H1 (cell line): Measurements from ENCODE around the gene FGF6. TPM values are rescaled to one million over a fixed set of nuclear protein-coding genes. Genes with fewer than 3 reads are reported as not detected.

Experiments used
- CTCF ChIA-PET: fragments of 300-600 bp; sonication (Branson Sonifier 250); formaldehyde crosslinking; loops from one replicate; lab custom pipeline; 2021; ENCODE audit not compliant: partially characterized antibody; lab: Charles Lee
- POLR2A ChIA-PET: fragments of 300-600 bp; sonication (Branson Sonifier 250); formaldehyde crosslinking; loops from one replicate; lab custom pipeline; 2021; ENCODE audit warnings: inconsistent platforms; ENCODE audit not compliant: partially characterized antibody; lab: Charles Lee
- DNase-seq, 2 experiments: peaks; one replicate each; pipeline versions ENCODE4 v3.0.0 to v3.0.0-alpha.2; 2010 to 2022; ENCODE audit warnings: low spot score in 2 of 2, low read depth in 1 of 2, mixed read lengths in 1 of 2
- FAIRE-seq: peaks from 2 replicates; lab custom pipeline; 2011; peaks lifted over from hg19 to GRCh38; lab: Jason Lieb, UNC
- H2AFZ ChIP-seq: 2 replicates; pipeline ENCODE4 v1.8.1; 2012; ENCODE audit warnings: low read length, inconsistent platforms
- H2AK5ac ChIP-seq: 2 replicates; pipeline ENCODE4 v1.6.1; 2013; ENCODE audit warnings: low read depth, low read length
- H2BK120ac ChIP-seq: replicated peaks from 2 replicates; pipeline ENCODE3; 2013; ENCODE audit warnings: low read depth, low read length, inconsistent platforms
- H2BK12ac ChIP-seq: 2 replicates; pipeline ENCODE4 v1.6.1; 2013; ENCODE audit warnings: low read depth, low read length
- H2BK15ac ChIP-seq: 2 replicates; pipeline ENCODE4 v1.6.1; 2013; ENCODE audit warnings: low read length
- H2BK20ac ChIP-seq: 2 replicates; pipeline ENCODE4 v1.6.1; 2013; ENCODE audit warnings: low read length
- H2BK5ac ChIP-seq: 2 replicates; pipeline ENCODE4 v1.6.1; 2013; ENCODE audit warnings: low read depth, low read length
- H3K14ac ChIP-seq: 2 replicates; pipeline ENCODE4 v1.6.1; 2013; ENCODE audit warnings: inconsistent platforms; ENCODE audit not compliant: insufficient read length
- H3K18ac ChIP-seq: 2 replicates; pipeline ENCODE4 v1.6.1; 2013; ENCODE audit warnings: low read length; ENCODE audit errors: extremely low read depth
- H3K23ac ChIP-seq: 2 replicates; pipeline ENCODE4 v1.6.1; 2013; ENCODE audit warnings: inconsistent platforms; ENCODE audit not compliant: insufficient read length
- H3K23me2 ChIP-seq: 2 replicates; pipeline ENCODE4 v1.6.1; 2013; ENCODE audit warnings: low read depth, low read length
- H3K27ac ChIP-seq: 2 replicates; pipeline ENCODE4 v1.6.1; 2011; ENCODE audit warnings: low read depth, low read length, inconsistent platforms
- H3K27me3 ChIP-seq, 4 experiments: replicated peaks in 1 of 4; 1 replicate in 1 of 4; 2 replicates in 3 of 4; pipeline versions ENCODE4 v1.6.1 to v1.8.1; 2011 to 2013; ENCODE audit warnings: low read length in 3 of 4, mild to moderate bottlenecking in 3 of 4, inconsistent platforms in 2 of 4, mixed read lengths in 2 of 4, moderate library complexity in 1 of 4; ENCODE audit not compliant: control insufficient read depth in 3 of 4, insufficient read depth in 3 of 4; ENCODE audit errors: extremely low read depth in 1 of 4
- H3K36me3 ChIP-seq, 4 experiments: 2 replicates each; pipeline versions ENCODE4 v1.6.1 to v1.8.1; 2011 to 2013; ENCODE audit warnings: mild to moderate bottlenecking in 4 of 4, low read length in 3 of 4, moderate library complexity in 2 of 4, control low read depth in 1 of 4, inconsistent platforms in 1 of 4; ENCODE audit not compliant: insufficient read depth in 4 of 4, control insufficient read depth in 2 of 4
- H3K4ac ChIP-seq: replicated peaks from 2 replicates; pipeline ENCODE3; 2013; ENCODE audit warnings: low read length, low read depth, mixed read lengths, inconsistent platforms; ENCODE audit not compliant: insufficient read length
- H3K4me1 ChIP-seq, 4 experiments: replicated peaks in 1 of 4; 1 replicate in 1 of 4; 2 replicates in 3 of 4; pipeline versions ENCODE4 v1.6.1 to v1.8.1; 2011 to 2013; ENCODE audit warnings: low read length in 3 of 4, inconsistent platforms in 2 of 4, mixed read lengths in 1 of 4; ENCODE audit not compliant: insufficient read depth in 4 of 4, control insufficient read depth in 3 of 4
- H3K4me2 ChIP-seq, 2 experiments: 2 replicates each; pipeline versions ENCODE4 v1.6.1 to v1.8.1; 2011 to 2013; ENCODE audit warnings: low read depth in 2 of 2, low read length in 2 of 2, control low read depth in 1 of 2, inconsistent platforms in 1 of 2, mild to moderate bottlenecking in 1 of 2; ENCODE audit not compliant: insufficient read depth in 1 of 2
- H3K4me3 ChIP-seq, 4 experiments: fragments of 200-600, 300-600 bp in 1 of 4; sonication (generic), shearing (Covaris generic), sonication (Bioruptor Twin) in 1 of 4; 2 replicates each; pipeline versions ENCODE4 v1.5.1 to v1.8.1; 2011 to 2016; ENCODE audit warnings: low read length in 4 of 4, low read depth in 3 of 4, control low read depth in 2 of 4, inconsistent platforms in 2 of 4, mild to moderate bottlenecking in 2 of 4, mixed read lengths in 1 of 4, moderate library complexity in 1 of 4; ENCODE audit not compliant: insufficient read depth in 2 of 4; ENCODE audit errors: extremely low read depth in 1 of 4
- H3K56ac ChIP-seq: replicated peaks from 2 replicates; pipeline ENCODE3; 2013; ENCODE audit warnings: low read depth, mild to moderate bottlenecking, mixed read lengths, low read length, inconsistent platforms; ENCODE audit not compliant: insufficient read length
- H3K79me1 ChIP-seq: 2 replicates; pipeline ENCODE4 v1.6.1; 2013; ENCODE audit warnings: low read depth, low read length, control low read depth
- H3K79me2 ChIP-seq, 2 experiments: 2 replicates each; pipeline versions ENCODE4 v1.6.1 to v1.8.1; 2012 to 2013; ENCODE audit warnings: low read length in 2 of 2, mild to moderate bottlenecking in 2 of 2, inconsistent platforms in 1 of 2; ENCODE audit not compliant: insufficient read depth in 2 of 2, control insufficient read depth in 1 of 2
- H3K9ac ChIP-seq, 4 experiments: replicated peaks in 1 of 4; 1 replicate in 1 of 4; 2 replicates in 3 of 4; pipeline versions ENCODE4 v1.6.1 to v1.8.1; 2011 to 2013; ENCODE audit warnings: low read depth in 3 of 4, low read length in 3 of 4, control low read depth in 2 of 4, mild to moderate bottlenecking in 2 of 4, moderate library complexity in 2 of 4, inconsistent platforms in 1 of 4; ENCODE audit errors: extremely low read depth in 1 of 4
- H3K9me3 ChIP-seq, 2 experiments: 2 replicates each; pipeline versions ENCODE4 v1.6.1 to v1.8.1; 2012 to 2013; ENCODE audit warnings: mild to moderate bottlenecking in 2 of 2, moderate library complexity in 2 of 2, control low read depth in 1 of 2, inconsistent platforms in 1 of 2, low read depth in 1 of 2, low read length in 1 of 2, mixed read lengths in 1 of 2; ENCODE audit not compliant: insufficient read depth in 2 of 2
- H4K20me1 ChIP-seq, 2 experiments: replicated peaks in 1 of 2; 2 replicates each; pipeline versions ENCODE3 to v1.8.1; 2011 to 2013; ENCODE audit warnings: inconsistent platforms in 2 of 2, low read length in 2 of 2, mild to moderate bottlenecking in 1 of 2; ENCODE audit not compliant: insufficient read depth in 2 of 2, control insufficient read depth in 1 of 2
- H4K5ac ChIP-seq: 2 replicates; pipeline ENCODE4 v1.6.1; 2013; ENCODE audit warnings: low read length, low read depth, mixed read lengths, inconsistent platforms; ENCODE audit not compliant: insufficient read length
- H4K8ac ChIP-seq: 2 replicates; pipeline ENCODE4 v1.8.0; 2013; ENCODE audit warnings: mild to moderate bottlenecking, moderate library complexity, low read length, inconsistent platforms; ENCODE audit not compliant: insufficient read depth; ENCODE audit errors: extremely low read depth
- H4K91ac ChIP-seq: replicated peaks from 2 replicates; pipeline ENCODE3; 2013; ENCODE audit warnings: low read length, mixed read lengths, inconsistent platforms; ENCODE audit not compliant: insufficient read length
- ASH2L ChIP-seq: fragments of 200-600, 300-600 bp; sonication (generic); IDR thresholded peaks from one replicate; pipeline ENCODE4 v1.7.1; 2017; ENCODE audit warnings: low read length
- CTBP2 ChIP-seq: IDR thresholded peaks from 2 replicates; pipeline ENCODE4 v1.7.0; 2011; ENCODE audit warnings: borderline replicate concordance, mild to moderate bottlenecking, moderate library complexity, mixed read lengths, low read length; ENCODE audit not compliant: insufficient read depth, insufficient read length
- FOSL1 ChIP-seq: IDR thresholded peaks from 2 replicates; pipeline ENCODE4 v1.6.1; 2011; ENCODE audit warnings: mild to moderate bottlenecking, low read depth, low read length, moderate library complexity; ENCODE audit not compliant: insufficient read depth
- HDAC2 ChIP-seq, 2 experiments: fragments of 300-600 bp in 1 of 2; sonication (generic) in 1 of 2; IDR thresholded peaks; 2 replicates each; pipeline ENCODE4 v1.6.1; 2011 to 2012; ENCODE audit warnings: low read depth in 2 of 2, low read length in 2 of 2, mild to moderate bottlenecking in 2 of 2, moderate library complexity in 2 of 2, borderline replicate concordance in 1 of 2, inconsistent platforms in 1 of 2
- JUN ChIP-seq: IDR thresholded peaks from 2 replicates; pipeline ENCODE4 v1.6.1; 2011; ENCODE audit warnings: low read depth, mild to moderate bottlenecking, improper control_type of control experiment, low read length
- KDM1A ChIP-seq: fragments of 200-600, 300-600 bp; sonication (generic); IDR thresholded peaks from 2 replicates; pipeline ENCODE4 v1.7.1; 2016; ENCODE audit warnings: mild to moderate bottlenecking, low read length, borderline replicate concordance
- SAP30 ChIP-seq: fragments of 300-600 bp; sonication (generic); IDR thresholded peaks from 2 replicates; pipeline ENCODE4 v1.7.1; 2012; ENCODE audit warnings: low read length, moderate library complexity, mild to moderate bottlenecking, inconsistent platforms; ENCODE audit not compliant: insufficient read depth, insufficient replicate concordance
- SIRT6 ChIP-seq: IDR thresholded peaks from one replicate; pipeline ENCODE4 v1.7.1; 2012; ENCODE audit warnings: low read length, inconsistent platforms
- SP4 ChIP-seq: IDR thresholded peaks from 2 replicates; pipeline ENCODE4 v1.6.1; 2012; ENCODE audit warnings: low read length, inconsistent platforms
- TBP ChIP-seq: IDR thresholded peaks from 2 replicates; pipeline ENCODE4 v1.6.1; 2011; ENCODE audit warnings: low read depth, low read length, improper control_type of control experiment
- TCF12 ChIP-seq: IDR thresholded peaks from 2 replicates; pipeline ENCODE4 v1.6.1; 2011; ENCODE audit warnings: low read depth, mild to moderate bottlenecking, low read length
- WGBS, 2 experiments: shearing (Covaris generic) in 1 of 2; methylation state at CpG; one replicate each; pipeline versions ENCODE4 v1.1.6 to v1.1.7; 2013 to 2015; ENCODE audit warnings: low lambda C conversion rate in 2 of 2, mixed read lengths in 2 of 2, inconsistent platforms in 1 of 2, low coverage in 1 of 2, missing lambda C conversion rate in 1 of 2; ENCODE audit not compliant: insufficient replicate concordance in 2 of 2, insufficient coverage in 1 of 2, insufficient read length in 1 of 2; ENCODE audit errors: extremely low coverage in 1 of 2, missing lambda C conversion rate in 1 of 2; 5-methylcytosine and 5-hydroxymethylcytosine counted together
- polyA plus RNA-seq, 7 experiments: library from polyadenylated mRNA; depleted of rRNA in 3 of 7; stranded (reverse) in 5 of 7; unstranded in 2 of 7; fragments of >200 nt in 5 of 7; fragments of 200-250 nt in 2 of 7; gene quantifications; 1 replicate in 5 of 7; 2 replicates in 1 of 7; 4 replicates in 1 of 7; pipeline versions ENCODE4 v1.2.1 to v1.2.3, GENCODE V29; 2011 to 2013; ENCODE audit warnings: missing spikeins in 2 of 7, mixed read lengths in 2 of 7
- total RNA-seq: library from RNA; stranded (reverse); fragmentation: NEBNext Ultra II Directional; extraction: Animal tissue kit (Norgen Biotek cat#: 25700); gene quantifications from 2 replicates; pipeline ENCODE4 v1.2.1, GENCODE V29; 2021
- TF ChIP-seq, protein P1 (sequence below): IDR thresholded peaks from 2 replicates; pipeline ENCODE4 v1.6.1; 2012; ENCODE audit warnings: low read length, inconsistent platforms

FGF6 gene
- total and polyA plus RNA-seq, 2 of the 8 experiments (the other 6 are each of a cell fraction or from before 2014, with no cell fraction given), result not detected

DNA sequence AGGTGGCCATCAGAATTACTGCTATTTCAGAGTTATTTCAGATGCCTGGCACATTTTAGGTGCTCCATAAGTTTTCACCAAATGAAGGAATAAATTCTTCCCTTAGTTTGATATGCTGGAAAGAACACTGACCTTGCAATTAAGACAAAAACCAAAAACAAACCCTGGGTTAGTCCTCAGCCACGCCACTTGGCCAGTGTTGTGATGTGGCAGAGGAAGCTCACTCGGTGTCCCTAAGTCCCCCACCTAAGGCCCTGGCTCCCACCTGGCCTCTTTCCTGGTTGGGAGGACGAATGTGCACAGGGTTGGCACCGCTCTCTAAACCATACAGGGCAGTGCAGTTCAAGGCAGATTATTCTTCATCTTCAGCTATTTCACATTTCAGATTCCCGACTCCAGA lies 52.4 kb downstream of the FGF6 start:
- FAIRE-seq (no peak), DNase-seq (no peak)
- Histone ChIP-seq H3K56ac (no peak overlapping the region), H3K23me2 (no peaks in the 10 kb centered on the region), H3K27me3 (peaks cover 0 to 1% (median 0%) of the 10 kb centered on the region in 4 experiments; a peak in 1 of 7 replicates), H2AK5ac (no peak overlapping the region), H3K9me3 (no peaks in the 10 kb centered on the region), H2BK5ac (no peak overlapping the region), H2BK20ac (no peak overlapping the region), H4K8ac (no peak overlapping the region), H4K91ac (no peak overlapping the region), H4K5ac (no peak overlapping the region), H3K36me3 (no peaks in the 10 kb centered on the region), H2AFZ (no peak overlapping the region), H3K14ac (no peak overlapping the region), H3K18ac (no peak overlapping the region), H2BK15ac (no peak overlapping the region), H3K4ac (no peak overlapping the region), H2BK12ac (no peak overlapping the region), H3K79me1 (no peaks in the 10 kb centered on the region), H3K4me1 (no peaks in the 10 kb centered on the region), H3K27ac (no peak overlapping the region), H2BK120ac (no peak overlapping the region), H3K79me2 (no peaks in the 10 kb centered on the region), H3K4me2 (no peak overlapping the region), H3K9ac (no peak overlapping the region), H3K4me3 (no peak overlapping the region), H3K23ac (no peak overlapping the region), H4K20me1 (no peaks in the 10 kb centered on the region)
- WGBS, 2 experiments, result 89% methylated on average over 5 of the region's 5 CpGs; no CpG with 5 or more reads in 1 of the 2 experiments
- ChIA-PET CTCF (interaction anchor here (1.6 to 1.7 kb wide), 2 partner anchors 10 to 12 kb away, joined by 3 to 9 read pairs; no protein-coding TSS in a partner anchor), POLR2A (no interaction called here)
- TF ChIP-seq CTBP2, result no peak
- TF ChIP-seq, protein P1, sequence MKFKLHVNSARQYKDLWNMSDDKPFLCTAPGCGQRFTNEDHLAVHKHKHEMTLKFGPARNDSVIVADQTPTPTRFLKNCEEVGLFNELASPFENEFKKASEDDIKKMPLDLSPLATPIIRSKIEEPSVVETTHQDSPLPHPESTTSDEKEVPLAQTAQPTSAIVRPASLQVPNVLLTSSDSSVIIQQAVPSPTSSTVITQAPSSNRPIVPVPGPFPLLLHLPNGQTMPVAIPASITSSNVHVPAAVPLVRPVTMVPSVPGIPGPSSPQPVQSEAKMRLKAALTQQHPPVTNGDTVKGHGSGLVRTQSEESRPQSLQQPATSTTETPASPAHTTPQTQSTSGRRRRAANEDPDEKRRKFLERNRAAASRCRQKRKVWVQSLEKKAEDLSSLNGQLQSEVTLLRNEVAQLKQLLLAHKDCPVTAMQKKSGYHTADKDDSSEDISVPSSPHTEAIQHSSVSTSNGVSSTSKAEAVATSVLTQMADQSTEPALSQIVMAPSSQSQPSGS, result no peak
- TF ChIP-seq KDM1A, result no peak
- TF ChIP-seq SIRT6, result no peak
- no peak for TF ChIP-seq SAP30
- TF ChIP-seq HDAC2 (IDR thresholded peaks at IDR 0.05; ENCODE audit: borderline replicate concordance in 1 of 2, low read depth in 2 of 2, low read length in 2 of 2), result no peak
- no peak for TF ChIP-seq ASH2L
- no peak for TF ChIP-seq SP4
- TF ChIP-seq FOSL1, result no peak
- TF ChIP-seq TCF12, result no peak
- TF ChIP-seq JUN, result no peak
- TF ChIP-seq TBP, result no peak
